Choroid plexus epithelial cell (primary cell): ENCODE measurements around the gene OBSCN.

Experiments used
- DNase-seq: peaks from one replicate; pipeline ENCODE4 v3.0.0-alpha.2; 2010; ENCODE audit warnings: low read depth
- H3K4me3 ChIP-seq: 2 replicates; pipeline ENCODE4 v1.5.1; 2011; ENCODE audit warnings: low read depth, mild to moderate bottlenecking, control low read depth, low read length, moderate library complexity
- TF ChIP-seq, protein P1 (sequence below): conservative IDR thresholded peaks from 2 replicates; pipeline ENCODE4 v1.5.1; 2011; ENCODE audit warnings: low read depth, mild to moderate bottlenecking, control low read depth, inconsistent platforms, low read length, moderate library complexity

The OBSCN gene

DNA sequence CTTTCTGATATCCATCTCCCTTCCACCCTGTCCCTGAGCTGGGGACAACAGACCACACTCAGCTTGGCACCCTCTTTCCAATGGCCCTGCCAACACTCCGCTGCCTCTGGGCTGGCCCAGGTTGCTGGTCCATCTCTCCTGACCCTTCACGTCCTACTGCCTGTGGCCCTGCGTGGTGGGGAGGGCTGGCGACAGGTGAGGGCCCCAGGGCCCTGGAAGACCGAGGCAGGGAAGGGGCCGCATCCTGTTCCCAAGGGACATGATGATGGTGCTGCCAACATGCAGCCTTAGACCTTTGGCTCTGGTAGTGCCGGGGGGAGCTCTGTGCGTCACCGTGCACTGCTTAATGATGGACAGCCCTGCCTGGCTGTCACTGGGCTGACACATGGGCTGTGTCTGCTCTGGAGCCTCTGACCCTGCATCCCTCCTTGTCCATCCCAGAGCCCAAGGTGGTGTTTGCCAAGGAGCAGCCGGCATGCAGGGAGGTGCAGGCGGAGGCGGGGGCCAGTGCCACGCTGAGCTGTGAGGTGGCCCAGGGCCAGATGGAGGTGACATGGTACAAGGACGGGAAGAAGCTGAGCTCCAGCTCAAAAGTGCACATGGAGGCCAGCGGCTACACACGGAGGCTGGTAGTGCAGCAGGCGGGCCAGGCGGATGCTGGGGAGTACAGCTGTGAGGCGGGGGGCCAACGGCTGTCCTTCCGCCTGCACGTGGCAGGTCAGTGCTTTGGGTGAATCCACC, 65.2 kb downstream of the OBSCN start:
- no peak for DNase-seq
- H3K4me3 ChIP-seq, result no peak overlapping the region
- TF ChIP-seq, protein P1, sequence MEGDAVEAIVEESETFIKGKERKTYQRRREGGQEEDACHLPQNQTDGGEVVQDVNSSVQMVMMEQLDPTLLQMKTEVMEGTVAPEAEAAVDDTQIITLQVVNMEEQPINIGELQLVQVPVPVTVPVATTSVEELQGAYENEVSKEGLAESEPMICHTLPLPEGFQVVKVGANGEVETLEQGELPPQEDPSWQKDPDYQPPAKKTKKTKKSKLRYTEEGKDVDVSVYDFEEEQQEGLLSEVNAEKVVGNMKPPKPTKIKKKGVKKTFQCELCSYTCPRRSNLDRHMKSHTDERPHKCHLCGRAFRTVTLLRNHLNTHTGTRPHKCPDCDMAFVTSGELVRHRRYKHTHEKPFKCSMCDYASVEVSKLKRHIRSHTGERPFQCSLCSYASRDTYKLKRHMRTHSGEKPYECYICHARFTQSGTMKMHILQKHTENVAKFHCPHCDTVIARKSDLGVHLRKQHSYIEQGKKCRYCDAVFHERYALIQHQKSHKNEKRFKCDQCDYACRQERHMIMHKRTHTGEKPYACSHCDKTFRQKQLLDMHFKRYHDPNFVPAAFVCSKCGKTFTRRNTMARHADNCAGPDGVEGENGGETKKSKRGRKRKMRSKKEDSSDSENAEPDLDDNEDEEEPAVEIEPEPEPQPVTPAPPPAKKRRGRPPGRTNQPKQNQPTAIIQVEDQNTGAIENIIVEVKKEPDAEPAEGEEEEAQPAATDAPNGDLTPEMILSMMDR, result no peak

DNA sequence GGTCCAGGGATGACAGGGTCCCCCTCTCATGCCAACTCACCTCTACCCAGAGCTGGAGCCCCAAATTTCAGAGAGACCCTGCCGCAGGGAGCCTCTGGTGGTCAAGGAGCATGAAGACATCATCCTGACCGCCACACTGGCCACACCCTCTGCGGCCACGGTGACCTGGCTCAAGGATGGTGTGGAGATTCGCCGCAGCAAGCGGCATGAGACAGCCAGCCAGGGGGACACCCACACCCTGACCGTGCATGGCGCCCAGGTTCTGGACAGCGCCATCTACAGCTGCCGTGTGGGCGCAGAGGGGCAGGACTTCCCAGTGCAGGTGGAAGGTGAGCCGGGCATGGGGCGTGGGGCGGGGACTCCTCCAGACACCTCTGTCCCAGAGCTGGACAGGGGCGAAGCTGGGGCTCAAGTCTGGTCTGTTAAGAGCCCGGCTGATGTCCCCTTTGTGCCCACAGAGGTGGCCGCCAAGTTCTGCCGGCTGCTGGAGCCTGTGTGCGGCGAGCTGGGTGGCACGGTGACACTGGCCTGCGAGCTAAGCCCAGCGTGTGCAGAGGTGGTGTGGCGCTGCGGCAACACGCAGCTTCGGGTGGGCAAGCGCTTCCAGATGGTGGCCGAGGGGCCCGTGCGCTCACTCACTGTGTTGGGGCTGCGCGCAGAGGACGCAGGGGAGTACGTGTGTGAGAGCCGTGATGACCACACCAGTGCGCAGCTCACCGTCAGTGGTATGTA, 66.0 kb downstream of the OBSCN start:
- DNase-seq, result no peak
- no peak overlapping the region for H3K4me3 ChIP-seq
- TF ChIP-seq, protein P1, result no peak

- DNase-seq, result no peak
- TF ChIP-seq, protein P1, result no peak
- H3K4me3 ChIP-seq, result no peak overlapping the region
Observed at GRCh38 chr1:228274452-228275178, 66.8 kb downstream of the OBSCN start.

- H3K4me3 ChIP-seq, result peak overlapping the region; percentile 64
- TF ChIP-seq, protein P1, result no peak
- no peak for DNase-seq
Observed at GRCh38 chr1:228275179-228275429, 67.3 kb downstream of the OBSCN start.

GRCh38 chr1:228275430-228276173, 67.8 kb downstream of the OBSCN start:
- TF ChIP-seq, protein P1, result no peak
- H3K4me3 ChIP-seq, result peak overlapping the region; percentile 64
- peak; percentile 77 for DNase-seq

- peak overlapping the region; percentile 64 for H3K4me3 ChIP-seq
- TF ChIP-seq, protein P1, result no peak
- DNase-seq, result peak; percentile 7
Observed at GRCh38 chr1:228276174-228276831, 68.5 kb downstream of the OBSCN start.
